ENCODE results near the gene TMEM54. TPM values are rescaled to one million over a fixed set of nuclear protein-coding genes. Genes with fewer than 3 reads are reported as not detected.

Gene TMEM54
- total RNA-seq, 1 donor from 2014 or later: 99.0 TPM

DNA sequence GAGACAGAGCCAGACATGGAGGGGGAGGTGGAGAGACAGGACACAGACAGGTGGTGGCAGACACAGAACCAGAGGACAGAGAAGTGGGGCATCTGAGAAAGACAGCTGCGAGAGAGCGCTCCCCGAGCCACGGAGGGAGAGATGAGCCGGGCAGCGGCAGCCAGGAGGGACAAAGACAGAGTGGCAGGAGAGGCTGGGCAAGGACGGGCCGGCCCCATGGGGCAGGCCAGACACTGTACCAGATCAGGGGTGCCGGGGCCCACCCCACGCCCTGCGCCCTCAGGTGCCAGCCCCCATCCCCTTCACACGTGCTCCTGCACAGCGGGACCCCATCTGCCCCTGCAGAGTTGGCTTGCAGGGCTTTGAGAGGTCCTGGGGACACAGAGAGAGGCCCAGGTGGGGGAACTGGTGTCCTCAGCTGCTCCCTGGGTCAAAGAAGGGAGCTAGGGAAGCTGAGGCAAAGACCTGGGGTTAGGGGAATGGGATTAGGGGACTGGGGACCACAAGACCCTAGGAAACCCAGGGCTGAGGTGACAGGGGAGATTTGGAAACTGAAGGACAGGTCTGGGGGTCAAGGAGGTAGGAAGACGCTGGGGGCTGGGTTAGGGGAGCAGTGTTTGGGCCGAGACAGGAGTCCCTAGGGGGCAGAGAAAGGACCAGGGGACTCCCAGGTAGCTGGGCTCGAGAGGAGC is 31.1 kb downstream of the TMEM54 start:
- Histone ChIP-seq H3K36me3 (ENCODE audit: control insufficient read depth, insufficient read depth, low read length) (no peaks in the 10 kb centered on the region), H3K27me3 (ENCODE audit: control insufficient read depth, insufficient read depth, low read length) (peaks cover 26% of the 10 kb centered on the region), H3K4me3 (ENCODE audit: low read depth, low read length) (no peak overlapping the region)
- DNase-seq (ENCODE audit: low read depth): no peak
- TF ChIP-seq, protein P1, sequence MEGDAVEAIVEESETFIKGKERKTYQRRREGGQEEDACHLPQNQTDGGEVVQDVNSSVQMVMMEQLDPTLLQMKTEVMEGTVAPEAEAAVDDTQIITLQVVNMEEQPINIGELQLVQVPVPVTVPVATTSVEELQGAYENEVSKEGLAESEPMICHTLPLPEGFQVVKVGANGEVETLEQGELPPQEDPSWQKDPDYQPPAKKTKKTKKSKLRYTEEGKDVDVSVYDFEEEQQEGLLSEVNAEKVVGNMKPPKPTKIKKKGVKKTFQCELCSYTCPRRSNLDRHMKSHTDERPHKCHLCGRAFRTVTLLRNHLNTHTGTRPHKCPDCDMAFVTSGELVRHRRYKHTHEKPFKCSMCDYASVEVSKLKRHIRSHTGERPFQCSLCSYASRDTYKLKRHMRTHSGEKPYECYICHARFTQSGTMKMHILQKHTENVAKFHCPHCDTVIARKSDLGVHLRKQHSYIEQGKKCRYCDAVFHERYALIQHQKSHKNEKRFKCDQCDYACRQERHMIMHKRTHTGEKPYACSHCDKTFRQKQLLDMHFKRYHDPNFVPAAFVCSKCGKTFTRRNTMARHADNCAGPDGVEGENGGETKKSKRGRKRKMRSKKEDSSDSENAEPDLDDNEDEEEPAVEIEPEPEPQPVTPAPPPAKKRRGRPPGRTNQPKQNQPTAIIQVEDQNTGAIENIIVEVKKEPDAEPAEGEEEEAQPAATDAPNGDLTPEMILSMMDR (IDR thresholded peaks at IDR 0.05; ENCODE audit: insufficient read depth, low read length, poor library complexity, severe bottlenecking): no peak

DNA sequence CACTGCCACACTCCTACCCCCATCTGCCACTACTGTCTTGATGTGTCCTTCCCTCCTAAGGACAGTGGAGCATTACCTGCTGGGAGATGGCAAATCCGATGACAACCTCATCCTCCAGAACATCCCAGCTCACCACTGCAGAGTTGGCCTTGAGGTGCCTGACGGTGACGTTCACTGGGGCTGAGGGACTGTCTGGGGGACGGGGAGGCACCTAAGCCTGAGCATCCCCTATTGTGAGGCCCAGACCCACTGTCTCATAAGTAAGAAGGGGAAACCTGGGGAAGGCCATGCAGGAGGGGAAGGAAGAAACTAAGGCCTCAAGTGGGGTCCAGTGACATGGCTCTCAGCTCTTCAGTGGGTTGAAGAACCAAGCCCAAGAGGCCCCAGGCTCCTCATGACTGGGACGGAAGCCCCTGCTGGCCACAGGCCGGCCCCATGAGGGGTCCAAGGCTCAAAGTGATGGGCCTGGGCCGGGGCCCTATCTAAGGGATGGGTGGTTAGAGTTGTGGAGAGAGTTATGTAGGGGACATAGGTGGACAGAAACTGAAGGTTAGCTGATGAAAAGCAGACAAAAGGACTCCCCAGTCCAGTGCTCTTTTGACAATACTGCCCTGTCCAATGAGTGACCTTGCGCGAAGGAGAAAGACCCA is 32.3 kb downstream of the TMEM54 start:
- Histone ChIP-seq H3K36me3 (ENCODE audit: control insufficient read depth, insufficient read depth, low read length) (no peaks in the 10 kb centered on the region), H3K4me3 (ENCODE audit: low read depth, low read length) (no peak overlapping the region), H3K27me3 (ENCODE audit: control insufficient read depth, insufficient read depth, low read length) (peaks cover 26% of the 10 kb centered on the region)
- TF ChIP-seq, protein P1 (IDR thresholded peaks at IDR 0.05; ENCODE audit: insufficient read depth, low read length, poor library complexity, severe bottlenecking): no peak
- DNase-seq (ENCODE audit: low read depth): no peak

DNA sequence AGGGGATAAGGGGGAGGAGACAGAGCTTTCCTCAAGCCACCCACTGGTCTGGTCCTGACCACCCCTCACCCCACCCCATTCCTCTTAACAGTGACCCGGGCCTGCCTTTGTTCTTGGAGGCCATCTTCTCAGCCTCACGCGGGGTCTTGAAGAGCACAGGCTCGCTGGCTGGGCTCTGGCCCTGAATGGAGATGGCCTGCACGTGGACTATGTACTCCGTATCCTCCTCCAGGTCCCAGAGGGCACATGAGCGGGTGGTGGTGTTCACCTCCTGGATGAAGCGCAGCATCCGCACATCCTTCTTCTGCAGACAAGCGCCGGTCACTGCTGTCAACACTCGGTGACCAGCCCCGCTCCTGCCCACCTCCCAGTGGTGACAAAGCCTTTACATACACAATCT is 33.1 kb downstream of the TMEM54 start:
- H3K27me3 ChIP-seq (ENCODE audit: control insufficient read depth, insufficient read depth, low read length): peaks cover 26% of the 10 kb centered on the region
- no peaks in the 10 kb centered on the region for H3K36me3 ChIP-seq (ENCODE audit: control insufficient read depth, insufficient read depth, low read length)
- DNase-seq (ENCODE audit: low read depth): no peak
- TF ChIP-seq, protein P1 (IDR thresholded peaks at IDR 0.05; ENCODE audit: insufficient read depth, low read length, poor library complexity, severe bottlenecking): no peak
- H3K4me3 ChIP-seq (ENCODE audit: low read depth, low read length): no peak overlapping the region

DNA sequence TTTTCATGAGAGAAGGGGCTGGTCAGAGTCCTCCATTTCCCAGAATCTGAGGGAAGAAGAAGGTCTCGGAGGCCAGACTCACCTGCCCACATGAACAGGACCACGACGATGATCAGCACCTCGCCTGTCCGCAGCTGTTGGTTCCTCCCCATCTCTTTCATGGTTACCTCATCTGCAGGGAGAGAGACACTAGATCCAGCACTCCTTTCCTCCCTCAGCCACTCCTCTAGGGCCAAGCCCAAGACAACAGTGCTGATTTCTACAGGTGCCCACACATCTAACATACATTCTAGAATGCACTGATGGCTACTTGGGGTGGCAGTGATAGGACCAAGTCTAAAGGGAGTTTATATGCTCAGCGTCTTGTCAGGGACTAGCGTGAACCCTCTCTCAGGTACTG is 33.5 kb downstream of the TMEM54 start:
- Histone ChIP-seq H3K4me3 (ENCODE audit: low read depth, low read length) (no peak overlapping the region), H3K27me3 (ENCODE audit: control insufficient read depth, insufficient read depth, low read length) (peaks cover 24% of the 10 kb centered on the region), H3K36me3 (ENCODE audit: control insufficient read depth, insufficient read depth, low read length) (no peaks in the 10 kb centered on the region)
- TF ChIP-seq, protein P1 (IDR thresholded peaks at IDR 0.05; ENCODE audit: insufficient read depth, low read length, poor library complexity, severe bottlenecking): no peak
- no peak for DNase-seq (ENCODE audit: low read depth)

DNA sequence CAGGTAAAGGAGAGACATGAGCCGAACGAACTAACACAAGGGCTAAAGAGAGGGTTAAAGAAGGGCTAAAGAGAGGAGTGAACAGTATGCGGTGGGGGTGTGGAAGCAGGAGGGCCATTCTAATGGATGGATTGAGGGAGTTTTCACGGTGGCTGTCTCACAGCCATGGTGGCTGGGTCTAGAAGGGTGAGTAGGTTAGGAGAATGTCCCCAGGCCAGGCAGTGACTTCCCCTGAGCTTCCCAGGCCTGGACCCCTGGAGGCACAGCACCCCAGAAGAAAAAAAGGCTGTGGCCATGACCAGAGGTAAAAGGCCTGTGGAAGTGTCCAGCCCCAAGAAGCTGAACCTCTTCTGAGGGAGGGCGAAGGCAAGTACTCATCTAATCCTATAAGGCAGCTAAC is 34.0 kb downstream of the TMEM54 start:
- TF ChIP-seq, protein P1 (IDR thresholded peaks at IDR 0.05; ENCODE audit: insufficient read depth, low read length, poor library complexity, severe bottlenecking): no peak
- no peak for DNase-seq (ENCODE audit: low read depth)
- no peaks in the 10 kb centered on the region for H3K36me3 ChIP-seq (ENCODE audit: control insufficient read depth, insufficient read depth, low read length)

More for the DNA sequence above, 34.0 kb downstream of the TMEM54 start:
- H3K27me3 ChIP-seq (ENCODE audit: control insufficient read depth, insufficient read depth, low read length): peaks cover 22% of the 10 kb centered on the region
- no peak overlapping the region for H3K4me3 ChIP-seq (ENCODE audit: low read depth, low read length)
